Measurements from ENCODE around the gene FOXC2.

GRCh38 chr16:86523166-86523740, 43.4 kb upstream of the FOXC2 start:
- TF ChIP-seq CTCF (conservative IDR thresholded peaks at IDR 0.05 in 1 of 2, IDR thresholded peaks at IDR 0.05 in 1 of 2; ENCODE audit: low read depth in 1 of 2, low read length in 2 of 2) (no peak), EZH2 (IDR thresholded peaks at IDR 0.05; ENCODE audit: low read length, missing control alignments) (no peak)
